SK-N-DZ (cell line): ENCODE results near the gene CD300LB.
"Not testable (repeated sequence)": the region's sequence is repeated elsewhere in the genome, so short reads cannot be mapped to it uniquely, and the experiment has no call there.

Source experiments
- DNase-seq: peaks from one replicate; pipeline ENCODE4 v3.0.0-alpha.2; 2015; ENCODE audit warnings: low spot score

CD300LB gene

GRCh38 chr17:74493331-74493833 lies 37.9 kb downstream of the CD300LB start:
- peak; percentile 50 for DNase-seq

GRCh38 chr17:74491626-74492025 lies 39.6 kb downstream of the CD300LB start:
- DNase-seq, result no peak

- no peak for DNase-seq
Observed at GRCh38 chr17:74490716-74491115, 40.6 kb downstream of the CD300LB start.

GRCh38 chr17:74488276-74488675 lies 43.0 kb downstream of the CD300LB start:
- DNase-seq, result not testable (repeated sequence)

GRCh38 chr17:74485841-74486240 lies 45.4 kb downstream of the CD300LB start:
- DNase-seq, result no peak

GRCh38 chr17:74485022-74485743 lies 46.1 kb downstream of the CD300LB start:
- no peak for DNase-seq

- DNase-seq, result no peak
Observed at GRCh38 chr17:74484066-74484465, 47.2 kb downstream of the CD300LB start.

- no peak for DNase-seq
Observed at GRCh38 chr17:74481621-74482020, 49.7 kb downstream of the CD300LB start.

GRCh38 chr17:74480290-74480689 lies 51.0 kb downstream of the CD300LB start:
- no peak for DNase-seq

GRCh38 chr17:74478420-74479100 lies 52.7 kb downstream of the CD300LB start:
- no peak for DNase-seq

- DNase-seq, result no peak
Observed at GRCh38 chr17:74477411-74477810, 53.9 kb downstream of the CD300LB start.

GRCh38 chr17:74475189-74475588 lies 56.1 kb downstream of the CD300LB start:
- no peak for DNase-seq

- DNase-seq, result no peak
Observed at GRCh38 chr17:74474043-74474792, 57.1 kb downstream of the CD300LB start.

- no peak for DNase-seq
Observed at GRCh38 chr17:74473294-74473693, 58.0 kb downstream of the CD300LB start.

GRCh38 chr17:74472890-74473289 lies 58.4 kb downstream of the CD300LB start:
- no peak for DNase-seq

- DNase-seq, result no peak
Observed at GRCh38 chr17:74471341-74471740, 59.9 kb downstream of the CD300LB start.
